Colonic mucosa (tissue), 4 donors: ENCODE results near the gene OR2C3. TPM values are rescaled to one million over a fixed set of nuclear protein-coding genes. Genes with fewer than 3 reads are reported as not detected.

ENCODE experiments used
- DNase-seq: peaks from one replicate; pipeline ENCODE4 v3.0.0-alpha.2; 2020
- H3K27ac ChIP-seq: fragments of 200-600 bp; one replicate; pipeline ENCODE4 v1.8.0; 2021
- H3K27me3 ChIP-seq: fragments of 200-600 bp; one replicate; pipeline ENCODE4 v1.8.0; 2021
- H3K36me3 ChIP-seq: fragments of 200-600 bp; one replicate; pipeline ENCODE4 v1.8.0; 2021
- H3K4me1 ChIP-seq: fragments of 200-600 bp; one replicate; pipeline ENCODE4 v1.8.0; 2021; ENCODE audit warnings: mild to moderate bottlenecking
- H3K4me3 ChIP-seq: fragments of 200-600 bp; one replicate; pipeline ENCODE4 v1.8.0; 2021
- H3K9ac ChIP-seq, 2 donors: one replicate each; pipeline ENCODE4 v1.7.0; 2013; ENCODE audit warnings: control low read depth in 2 of 2, low read depth in 2 of 2, low read length in 2 of 2
- H3K9me3 ChIP-seq: fragments of 200-600 bp; one replicate; pipeline ENCODE4 v1.8.0; 2021
- intact Hi-C: fragments of 100-400 bp; cut with DNase I; formaldehyde crosslinking; loops from one replicate; pipeline ENCODE4 v1.14.1; 2022
- total RNA-seq, 2 donors: library from RNA; stranded (reverse); fragmentation: NEBNext Ultra II Directional in 1 of 2; extraction: Animal tissue kit (Norgen Biotek cat#: 25700) in 1 of 2; gene quantifications; one replicate each; pipeline ENCODE4 v1.2.1, GENCODE V29; 2021
- TF ChIP-seq, protein P1 (sequence below): fragments of 200-600 bp; IDR thresholded peaks from one replicate; pipeline ENCODE4 v1.8.0; 2022; ENCODE audit warnings: antibody characterized with exemption, mild to moderate bottlenecking
- donor health status: healthy.
- donor health status: DM: no; HTN: no; CAD: no.
- donor health status: DM: no; HTN: no; CAD: no.

OR2C3 gene
- total RNA-seq, 2 donors from 2014 or later, result not detected

GRCh38 chr1:247538561-247538960 lies 2.3 kb upstream of the OR2C3 start:
- Histone ChIP-seq H3K27me3 (no peaks in the 10 kb centered on the region), H3K4me1 (no peaks in the 10 kb centered on the region), H3K9ac (no peak overlapping the region), H3K27ac (no peak overlapping the region), H3K36me3 (no peaks in the 10 kb centered on the region), H3K9me3 (no peaks in the 10 kb centered on the region), H3K4me3 (no peak overlapping the region)
- no peak for DNase-seq
- intact Hi-C loops, result no loop called here
- TF ChIP-seq, protein P1, sequence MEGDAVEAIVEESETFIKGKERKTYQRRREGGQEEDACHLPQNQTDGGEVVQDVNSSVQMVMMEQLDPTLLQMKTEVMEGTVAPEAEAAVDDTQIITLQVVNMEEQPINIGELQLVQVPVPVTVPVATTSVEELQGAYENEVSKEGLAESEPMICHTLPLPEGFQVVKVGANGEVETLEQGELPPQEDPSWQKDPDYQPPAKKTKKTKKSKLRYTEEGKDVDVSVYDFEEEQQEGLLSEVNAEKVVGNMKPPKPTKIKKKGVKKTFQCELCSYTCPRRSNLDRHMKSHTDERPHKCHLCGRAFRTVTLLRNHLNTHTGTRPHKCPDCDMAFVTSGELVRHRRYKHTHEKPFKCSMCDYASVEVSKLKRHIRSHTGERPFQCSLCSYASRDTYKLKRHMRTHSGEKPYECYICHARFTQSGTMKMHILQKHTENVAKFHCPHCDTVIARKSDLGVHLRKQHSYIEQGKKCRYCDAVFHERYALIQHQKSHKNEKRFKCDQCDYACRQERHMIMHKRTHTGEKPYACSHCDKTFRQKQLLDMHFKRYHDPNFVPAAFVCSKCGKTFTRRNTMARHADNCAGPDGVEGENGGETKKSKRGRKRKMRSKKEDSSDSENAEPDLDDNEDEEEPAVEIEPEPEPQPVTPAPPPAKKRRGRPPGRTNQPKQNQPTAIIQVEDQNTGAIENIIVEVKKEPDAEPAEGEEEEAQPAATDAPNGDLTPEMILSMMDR, result no peak

GRCh38 chr1:247535402-247535801 lies 838 bp downstream of the OR2C3 start:
- intact Hi-C loops, result no loop called here
- H3K9ac ChIP-seq, result no peak overlapping the region
- TF ChIP-seq, protein P1, result no peak
- H3K9me3 ChIP-seq, result no peaks in the 10 kb centered on the region
- H3K4me3 ChIP-seq, result no peak overlapping the region
- H3K4me1 ChIP-seq, result no peaks in the 10 kb centered on the region
- DNase-seq, result no peak
- no peaks in the 10 kb centered on the region for H3K36me3 ChIP-seq
- no peaks in the 10 kb centered on the region for H3K27me3 ChIP-seq
- H3K27ac ChIP-seq, result no peak overlapping the region

DNA sequence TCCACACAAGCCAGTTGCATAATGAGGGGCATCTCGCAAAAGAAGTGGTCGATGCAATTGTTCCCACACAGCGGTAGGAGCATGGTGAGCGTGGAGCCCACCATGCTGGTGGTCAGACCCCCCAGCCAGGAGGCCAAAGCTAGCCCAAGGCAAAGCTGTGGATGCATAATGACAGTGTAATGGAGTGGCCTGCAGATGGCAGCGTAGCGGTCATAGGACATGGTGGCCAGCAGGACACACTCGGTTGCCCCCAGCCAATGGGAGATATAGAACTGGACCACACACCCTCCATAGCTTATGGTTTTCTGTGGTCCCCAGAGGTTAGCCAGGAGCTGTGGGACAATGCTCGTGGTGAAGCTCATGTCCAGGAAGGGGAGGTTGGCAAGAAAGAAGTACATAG lies 4.3 kb downstream of the OR2C3 start:
- Histone ChIP-seq H3K36me3 (no peaks in the 10 kb centered on the region), H3K27me3 (no peaks in the 10 kb centered on the region), H3K9ac (no peak overlapping the region), H3K9me3 (no peaks in the 10 kb centered on the region), H3K4me3 (no peak overlapping the region), H3K27ac (no peak overlapping the region), H3K4me1 (no peaks in the 10 kb centered on the region)
- TF ChIP-seq, protein P1, result no peak
- DNase-seq, result no peak
- intact Hi-C loops, result no loop called here

- Histone ChIP-seq H3K4me3 (no peak overlapping the region), H3K27ac (no peak overlapping the region), H3K4me1 (no peaks in the 10 kb centered on the region), H3K36me3 (no peaks in the 10 kb centered on the region), H3K9ac (no peak overlapping the region), H3K9me3 (no peaks in the 10 kb centered on the region), H3K27me3 (no peaks in the 10 kb centered on the region)
- DNase-seq, result no peak
- TF ChIP-seq, protein P1, result no peak
- intact Hi-C loops, result no loop called here
Observed at GRCh38 chr1:247530785-247531184, 5.5 kb downstream of the OR2C3 start.

GRCh38 chr1:247529771-247530355 lies 6.4 kb downstream of the OR2C3 start:
- intact Hi-C loops, result no loop called here
- no peaks in the 10 kb centered on the region for H3K9me3 ChIP-seq
- no peaks in the 10 kb centered on the region for H3K36me3 ChIP-seq
- H3K27ac ChIP-seq, result no peak overlapping the region
- no peaks in the 10 kb centered on the region for H3K4me1 ChIP-seq
- TF ChIP-seq, protein P1, result no peak
- no peak overlapping the region for H3K9ac ChIP-seq
- DNase-seq, result no peak
- no peaks in the 10 kb centered on the region for H3K27me3 ChIP-seq
- no peak overlapping the region for H3K4me3 ChIP-seq
